Gastrocnemius medialis (tissue), 4 donors: Measurements from ENCODE around the gene OGA.

Experiments used
- POLR2A ChIP-seq, 2 donors: fragments of 450-650 bp; IDR thresholded peaks; one replicate each; pipeline ENCODE4 v1.6.1; 2017; ENCODE audit warnings: antibody characterized with exemption in 2 of 2, mild to moderate bottlenecking in 2 of 2, moderate library complexity in 2 of 2
- TF ChIP-seq, protein P1 (sequence below), 5 experiments: fragments of 450-650 bp in 3 of 5; fragments of 200-600 bp in 2 of 5; sonication (generic) in 2 of 5; IDR thresholded peaks in 4 of 5; conservative IDR thresholded peaks in 1 of 5; 1 replicate in 4 of 5; 2 replicates in 1 of 5; pipeline ENCODE4 v1.5.1; 2016 to 2019; ENCODE audit warnings: antibody characterized with exemption in 5 of 5, mild to moderate bottlenecking in 3 of 5, moderate library complexity in 3 of 5

- TF ChIP-seq, protein P1, sequence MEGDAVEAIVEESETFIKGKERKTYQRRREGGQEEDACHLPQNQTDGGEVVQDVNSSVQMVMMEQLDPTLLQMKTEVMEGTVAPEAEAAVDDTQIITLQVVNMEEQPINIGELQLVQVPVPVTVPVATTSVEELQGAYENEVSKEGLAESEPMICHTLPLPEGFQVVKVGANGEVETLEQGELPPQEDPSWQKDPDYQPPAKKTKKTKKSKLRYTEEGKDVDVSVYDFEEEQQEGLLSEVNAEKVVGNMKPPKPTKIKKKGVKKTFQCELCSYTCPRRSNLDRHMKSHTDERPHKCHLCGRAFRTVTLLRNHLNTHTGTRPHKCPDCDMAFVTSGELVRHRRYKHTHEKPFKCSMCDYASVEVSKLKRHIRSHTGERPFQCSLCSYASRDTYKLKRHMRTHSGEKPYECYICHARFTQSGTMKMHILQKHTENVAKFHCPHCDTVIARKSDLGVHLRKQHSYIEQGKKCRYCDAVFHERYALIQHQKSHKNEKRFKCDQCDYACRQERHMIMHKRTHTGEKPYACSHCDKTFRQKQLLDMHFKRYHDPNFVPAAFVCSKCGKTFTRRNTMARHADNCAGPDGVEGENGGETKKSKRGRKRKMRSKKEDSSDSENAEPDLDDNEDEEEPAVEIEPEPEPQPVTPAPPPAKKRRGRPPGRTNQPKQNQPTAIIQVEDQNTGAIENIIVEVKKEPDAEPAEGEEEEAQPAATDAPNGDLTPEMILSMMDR (IDR thresholded peaks at IDR 0.05 in 4 of 5, conservative IDR thresholded peaks at IDR 0.05 in 1 of 5): no peak
- no peak for TF ChIP-seq POLR2A (IDR thresholded peaks at IDR 0.05)
These were observed 38.4 kb upstream of the OGA start for GRCh38 chr10:101856626-101857025.
